LNCaP clone FGC (cell line): ENCODE results near the gene GSAP.

Experiments used
- DNase-seq: peaks from one replicate; pipeline ENCODE4 v3.0.0-alpha.2; 2011; ENCODE audit warnings: low read depth
- H3K4me3 ChIP-seq: 2 replicates; pipeline ENCODE4 v1.5.1; 2011; ENCODE audit warnings: mild to moderate bottlenecking, low read depth, low read length, control low read depth
- CTCF ChIP-seq: IDR thresholded peaks from 2 replicates; pipeline ENCODE4 v1.5.1; 2012; ENCODE audit warnings: mild to moderate bottlenecking; ENCODE audit not compliant: control insufficient read depth, insufficient read depth; ENCODE audit errors: extremely low read depth

The GSAP gene

GRCh38 chr7:77393954-77394353, 22.2 kb downstream of the GSAP start:
- H3K4me3 ChIP-seq: no peak overlapping the region
- DNase-seq: no peak
- no peak for TF ChIP-seq CTCF

- H3K4me3 ChIP-seq: no peak overlapping the region
- no peak for TF ChIP-seq CTCF
- DNase-seq: no peak
Measured at GRCh38 chr7:77393261-77393660, 22.9 kb downstream of the GSAP start.

- TF ChIP-seq CTCF: no peak
- DNase-seq: no peak
- no peak overlapping the region for H3K4me3 ChIP-seq
Measured at GRCh38 chr7:77391230-77391629, 24.9 kb downstream of the GSAP start.

GRCh38 chr7:77388055-77388641, 28.0 kb downstream of the GSAP start:
- DNase-seq: no peak
- H3K4me3 ChIP-seq: no peak overlapping the region
- no peak for TF ChIP-seq CTCF

GRCh38 chr7:77386165-77386822, 29.9 kb downstream of the GSAP start:
- DNase-seq: no peak
- no peak for TF ChIP-seq CTCF
- no peak overlapping the region for H3K4me3 ChIP-seq

- H3K4me3 ChIP-seq: no peak overlapping the region
- no peak for DNase-seq
- TF ChIP-seq CTCF: no peak
Measured at GRCh38 chr7:77383333-77383740, 32.8 kb downstream of the GSAP start.

GRCh38 chr7:77382532-77382931, 33.6 kb downstream of the GSAP start:
- H3K4me3 ChIP-seq: no peak overlapping the region
- DNase-seq: no peak
- no peak for TF ChIP-seq CTCF
